ENCODE measurements around the gene AHI1. TPM values are rescaled to one million over a fixed set of nuclear protein-coding genes. Genes with fewer than 3 reads are reported as not detected.

Gene AHI1
- total RNA-seq, 4 donors from 2014 or later: 30.8 to 57.6 (median 38.0) TPM

- WGBS, 2 donors: 90 to 93% methylated on average over 5 of the region's 5 CpGs
These were observed 100.2 kb downstream of the AHI1 start for GRCh38 chr6:135397172-135397952.

GRCh38 chr6:135395136-135395535 is 102.4 kb downstream of the AHI1 start:
- Histone ChIP-seq H3K27ac (no peak overlapping the region), H3K27me3 (no peaks in the 10 kb centered on the region), H3K4me3 (no peak overlapping the region), H3K4me1 (no peaks in the 10 kb centered on the region), H3K36me3 (peaks cover 0 to 24% (median 0%) of the 10 kb centered on the region in 3 donors), H3K9me3 (no peaks in the 10 kb centered on the region)
- DNase-seq (ENCODE audit: low spot score in 2 of 2): no peak
- TF ChIP-seq CTCF (IDR thresholded peaks at IDR 0.05): no peak
- TF ChIP-seq EP300 (IDR thresholded peaks at IDR 0.05): no peak

More at GRCh38 chr6:135397172-135397952, 100.2 kb downstream of the AHI1 start:
- H3K27ac ChIP-seq: no peak overlapping the region
- no peaks in the 10 kb centered on the region for H3K9me3 ChIP-seq
- no peaks in the 10 kb centered on the region for H3K4me1 ChIP-seq
- peaks cover 0 to 10% (median 0%) of the 10 kb centered on the region in 3 donors for H3K36me3 ChIP-seq
- no peak for DNase-seq (ENCODE audit: low spot score in 2 of 2)
- no peak overlapping the region for H3K4me3 ChIP-seq
- H3K27me3 ChIP-seq: no peaks in the 10 kb centered on the region
- TF ChIP-seq CTCF (IDR thresholded peaks at IDR 0.05) (no peak), POLR2A (IDR thresholded peaks at IDR 0.05) (no peak), EP300 (IDR thresholded peaks at IDR 0.05) (no peak)

- Histone ChIP-seq H3K27me3 (no peaks in the 10 kb centered on the region), H3K27ac (no peak overlapping the region), H3K4me1 (no peaks in the 10 kb centered on the region), H3K36me3 (peaks cover 0 to 36% (median 0%) of the 10 kb centered on the region in 3 donors), H3K4me3 (no peak overlapping the region), H3K9me3 (no peaks in the 10 kb centered on the region)
- no peak for DNase-seq (ENCODE audit: low spot score in 2 of 2)
- 88 to 93% methylated on average over 2 of the region's 2 CpGs for WGBS, 2 donors
- TF ChIP-seq EP300 (IDR thresholded peaks at IDR 0.05) (no peak), POLR2A (IDR thresholded peaks at IDR 0.05) (no peak), CTCF (IDR thresholded peaks at IDR 0.05) (no peak)
These were observed 104.3 kb downstream of the AHI1 start for GRCh38 chr6:135393289-135393688.

GRCh38 chr6:135390458-135390857 is 107.1 kb downstream of the AHI1 start:
- Histone ChIP-seq H3K36me3 (peaks cover 0 to 45% (median 0%) of the 10 kb centered on the region in 3 donors), H3K27me3 (no peaks in the 10 kb centered on the region), H3K4me3 (no peak overlapping the region), H3K4me1 (no peaks in the 10 kb centered on the region), H3K27ac (no peak overlapping the region), H3K9me3 (no peaks in the 10 kb centered on the region)
- TF ChIP-seq EP300 (IDR thresholded peaks at IDR 0.05) (no peak), POLR2A (IDR thresholded peaks at IDR 0.05) (no peak), CTCF (IDR thresholded peaks at IDR 0.05) (no peak)
- WGBS, 2 donors: 88 to 91% methylated on average over 4 of the region's 4 CpGs
- DNase-seq (ENCODE audit: low spot score in 2 of 2): no peak

GRCh38 chr6:135385299-135385698 is 112.2 kb downstream of the AHI1 start:
- WGBS, 2 donors: 92 to 95% methylated on average over 2 of the region's 2 CpGs
- no peak for TF ChIP-seq POLR2A (IDR thresholded peaks at IDR 0.05)
- TF ChIP-seq EP300 (IDR thresholded peaks at IDR 0.05): no peak
- TF ChIP-seq CTCF (IDR thresholded peaks at IDR 0.05): no peak
- no peak for DNase-seq (ENCODE audit: low spot score in 2 of 2)
- no peak overlapping the region for H3K4me3 ChIP-seq
- no peaks in the 10 kb centered on the region for H3K27me3 ChIP-seq
- peaks cover 0 to 21% (median 0%) of the 10 kb centered on the region in 3 donors for H3K36me3 ChIP-seq
- no peaks in the 10 kb centered on the region for H3K4me1 ChIP-seq
- no peaks in the 10 kb centered on the region for H3K9me3 ChIP-seq
- H3K27ac ChIP-seq: no peak overlapping the region

Measured in tibial nerve (tissue), 4 donors.